DOHH2 (cell line): ENCODE data around the gene TOMM20L.

Experiments
- H3F3A ChIP-seq: fragments of 200-600 bp; sonication (generic), shearing (Covaris generic); 2 replicates; pipeline ENCODE4 v1.6.0; 2016; ENCODE audit warnings: antibody characterized with exemption, mild to moderate bottlenecking; ENCODE audit not compliant: control insufficient read depth, insufficient read depth
- H3K27ac ChIP-seq: fragments of 200-600 bp; sonication (generic); 2 replicates; pipeline ENCODE4 v1.5.1; 2014; ENCODE audit warnings: low read depth, mild to moderate bottlenecking, low read length, moderate library complexity
- H3K27me3 ChIP-seq: fragments of 200-600 bp; sonication (generic); 2 replicates; pipeline ENCODE4 v1.6.1; 2014; ENCODE audit warnings: mild to moderate bottlenecking, low read length, mixed read lengths; ENCODE audit not compliant: control insufficient read depth
- H3K36me3 ChIP-seq: fragments of 200-600 bp; sonication (generic); 2 replicates; pipeline ENCODE4 v1.6.1; 2014; ENCODE audit warnings: mild to moderate bottlenecking, low read length, moderate library complexity, mixed read lengths; ENCODE audit not compliant: control insufficient read depth
- H3K4me1 ChIP-seq: fragments of 200-600 bp; sonication (generic); 2 replicates; pipeline ENCODE4 v1.6.1; 2014; ENCODE audit warnings: mild to moderate bottlenecking, low read length, mixed read lengths; ENCODE audit not compliant: control insufficient read depth
- H3K4me2 ChIP-seq: fragments of 200-600 bp; sonication (generic); 2 replicates; pipeline ENCODE4 v1.6.0; 2014; ENCODE audit warnings: mild to moderate bottlenecking, low read length, moderate library complexity
- H3K4me3 ChIP-seq: fragments of 200-600 bp; sonication (generic); 2 replicates; pipeline ENCODE4 v1.5.1; 2014; ENCODE audit warnings: mild to moderate bottlenecking, low read length, mixed read lengths
- H3K79me2 ChIP-seq: fragments of 200-600 bp; sonication (generic); 2 replicates; pipeline ENCODE4 v1.6.1; 2014; ENCODE audit warnings: mild to moderate bottlenecking, low read length, mixed read lengths; ENCODE audit not compliant: control insufficient read depth
- H3K9me2 ChIP-seq: fragments of 200-600 bp; sonication (generic); replicated peaks from 2 replicates; pipeline ENCODE4 v1.6.1; 2014; ENCODE audit warnings: mild to moderate bottlenecking, low read length, mixed read lengths; ENCODE audit not compliant: control insufficient read depth
- H3K9me3 ChIP-seq: fragments of 200-600 bp; sonication (generic); 2 replicates; pipeline ENCODE4 v1.6.1; 2014; ENCODE audit warnings: antibody characterized with exemption, low read length, mixed read lengths; ENCODE audit not compliant: control insufficient read depth, insufficient read depth
- H4K20me1 ChIP-seq: fragments of 200-600 bp; sonication (generic); 2 replicates; pipeline ENCODE4 v1.6.0; 2014; ENCODE audit warnings: low read depth, mild to moderate bottlenecking, antibody characterized with exemption, low read length, moderate library complexity; ENCODE audit not compliant: control insufficient read depth, insufficient read depth
- EZH2phosphoT487 ChIP-seq: fragments of 200-600 bp; sonication (generic); IDR thresholded peaks from 2 replicates; pipeline ENCODE4 v1.6.1; 2017; ENCODE audit warnings: borderline replicate concordance, mild to moderate bottlenecking, antibody characterized with exemption, low read length, moderate library complexity, mixed read lengths
- TF ChIP-seq, protein P1 (sequence below): fragments of 200-600 bp; sonication (generic); IDR thresholded peaks from one replicate; pipeline ENCODE4 v1.5.1; 2014; ENCODE audit warnings: antibody characterized with exemption, mild to moderate bottlenecking, low read depth, low read length; ENCODE audit not compliant: poor library complexity, severe bottlenecking

Gene TOMM20L

DNA sequence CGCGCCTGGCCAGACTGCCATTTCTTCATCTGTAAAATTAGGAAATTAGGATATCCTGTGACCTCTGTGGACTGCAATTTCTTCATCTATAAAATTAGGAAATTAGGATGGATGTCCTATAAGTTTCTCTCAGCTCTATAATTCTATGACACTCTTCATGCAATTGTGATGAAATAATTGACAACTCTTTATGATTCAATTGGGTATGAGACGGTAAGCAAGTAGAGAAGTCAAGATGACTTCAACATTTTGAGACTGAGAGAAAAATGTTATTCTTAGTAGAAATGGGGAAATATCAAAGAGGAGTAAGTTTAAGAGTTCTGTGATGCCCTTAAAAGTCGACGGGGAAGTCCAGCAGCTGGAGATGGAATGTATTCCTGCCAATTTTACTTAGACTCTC is 43.7 kb downstream of the TOMM20L start:
- Histone ChIP-seq H3F3A (no peaks in the 10 kb centered on the region), H3K27ac (no peak overlapping the region), H3K4me1 (no peaks in the 10 kb centered on the region), H4K20me1 (no peaks in the 10 kb centered on the region), H3K4me3 (no peak overlapping the region), H3K4me2 (no peak overlapping the region), H3K79me2 (no peaks in the 10 kb centered on the region), H3K36me3 (peaks cover 44% of the 10 kb centered on the region), H3K9me3 (no peaks in the 10 kb centered on the region), H3K27me3 (no peaks in the 10 kb centered on the region), H3K9me2 (no peaks in the 10 kb centered on the region)
- TF ChIP-seq EZH2phosphoT487: no peak
- TF ChIP-seq, protein P1, sequence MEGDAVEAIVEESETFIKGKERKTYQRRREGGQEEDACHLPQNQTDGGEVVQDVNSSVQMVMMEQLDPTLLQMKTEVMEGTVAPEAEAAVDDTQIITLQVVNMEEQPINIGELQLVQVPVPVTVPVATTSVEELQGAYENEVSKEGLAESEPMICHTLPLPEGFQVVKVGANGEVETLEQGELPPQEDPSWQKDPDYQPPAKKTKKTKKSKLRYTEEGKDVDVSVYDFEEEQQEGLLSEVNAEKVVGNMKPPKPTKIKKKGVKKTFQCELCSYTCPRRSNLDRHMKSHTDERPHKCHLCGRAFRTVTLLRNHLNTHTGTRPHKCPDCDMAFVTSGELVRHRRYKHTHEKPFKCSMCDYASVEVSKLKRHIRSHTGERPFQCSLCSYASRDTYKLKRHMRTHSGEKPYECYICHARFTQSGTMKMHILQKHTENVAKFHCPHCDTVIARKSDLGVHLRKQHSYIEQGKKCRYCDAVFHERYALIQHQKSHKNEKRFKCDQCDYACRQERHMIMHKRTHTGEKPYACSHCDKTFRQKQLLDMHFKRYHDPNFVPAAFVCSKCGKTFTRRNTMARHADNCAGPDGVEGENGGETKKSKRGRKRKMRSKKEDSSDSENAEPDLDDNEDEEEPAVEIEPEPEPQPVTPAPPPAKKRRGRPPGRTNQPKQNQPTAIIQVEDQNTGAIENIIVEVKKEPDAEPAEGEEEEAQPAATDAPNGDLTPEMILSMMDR: no peak

DNA sequence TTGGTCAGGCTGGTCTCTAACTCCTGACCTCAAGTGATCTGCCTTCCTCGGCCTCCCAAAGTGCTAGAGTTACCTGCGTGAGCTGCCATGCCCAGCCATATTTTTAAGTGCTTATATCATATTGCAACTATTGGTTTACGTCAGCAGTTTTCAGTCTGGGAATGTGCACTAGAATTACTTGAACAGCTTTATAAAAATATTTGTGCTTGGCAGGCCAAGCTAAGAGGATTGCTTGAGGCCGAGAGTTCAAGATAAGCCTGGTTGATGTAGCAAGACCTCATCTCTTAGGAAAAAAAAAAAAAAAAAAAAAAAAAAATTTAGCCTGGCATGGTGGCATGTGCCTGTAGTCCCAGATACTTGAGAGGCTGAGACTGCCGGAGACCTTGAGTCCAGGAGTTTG is 48.9 kb downstream of the TOMM20L start:
- Histone ChIP-seq H3K9me2 (no peaks in the 10 kb centered on the region), H4K20me1 (no peaks in the 10 kb centered on the region), H3K4me1 (no peaks in the 10 kb centered on the region), H3F3A (no peaks in the 10 kb centered on the region), H3K36me3 (peaks cover 41% of the 10 kb centered on the region), H3K79me2 (no peaks in the 10 kb centered on the region), H3K27ac (no peak overlapping the region), H3K9me3 (no peaks in the 10 kb centered on the region), H3K4me3 (no peak overlapping the region), H3K27me3 (no peaks in the 10 kb centered on the region), H3K4me2 (no peak overlapping the region)
- TF ChIP-seq, protein P1: no peak

DNA sequence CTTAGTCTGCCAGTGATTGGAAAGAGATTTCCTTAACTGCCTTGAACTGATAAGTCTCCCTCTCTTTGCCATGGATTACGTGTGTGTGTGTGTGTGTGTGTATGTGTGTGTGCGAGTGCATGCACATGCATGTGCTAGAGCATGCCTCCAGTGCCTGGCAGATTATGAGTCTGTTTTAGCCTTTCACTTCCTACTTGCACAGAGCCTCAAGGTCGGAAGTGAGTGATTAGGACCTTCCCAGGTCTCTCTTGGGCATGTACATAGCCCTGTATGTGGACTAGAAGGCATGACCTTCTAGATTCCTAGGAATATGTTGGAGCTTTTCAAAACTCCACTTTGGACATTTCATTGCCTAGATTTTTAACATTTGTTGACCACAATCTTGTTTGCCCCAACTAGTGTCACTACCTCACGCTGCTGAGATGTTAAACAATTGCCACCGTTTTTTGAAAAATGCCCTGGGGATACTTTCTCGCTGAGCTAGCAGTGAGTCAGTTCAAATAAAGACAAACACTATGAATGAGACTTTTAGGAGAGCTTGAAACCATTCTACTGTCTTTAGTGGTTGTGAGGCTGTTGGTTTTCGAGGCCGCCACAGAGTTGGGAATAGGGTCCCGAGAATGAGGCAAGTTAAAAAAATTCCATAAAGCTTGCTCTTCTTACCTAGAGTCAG is 60.0 kb downstream of the TOMM20L start:
- Histone ChIP-seq H3K79me2 (no peaks in the 10 kb centered on the region), H3K27me3 (no peaks in the 10 kb centered on the region), H3K4me2 (no peak overlapping the region), H3F3A (no peaks in the 10 kb centered on the region), H3K9me2 (no peaks in the 10 kb centered on the region), H4K20me1 (no peaks in the 10 kb centered on the region), H3K4me1 (no peaks in the 10 kb centered on the region), H3K4me3 (no peak overlapping the region), H3K27ac (no peak overlapping the region), H3K36me3 (peaks cover 58% of the 10 kb centered on the region), H3K9me3 (no peaks in the 10 kb centered on the region)
- TF ChIP-seq EZH2phosphoT487: no peak
- TF ChIP-seq, protein P1: no peak
